ENCODE data around the gene BLACAT1.

Gene BLACAT1

DNA sequence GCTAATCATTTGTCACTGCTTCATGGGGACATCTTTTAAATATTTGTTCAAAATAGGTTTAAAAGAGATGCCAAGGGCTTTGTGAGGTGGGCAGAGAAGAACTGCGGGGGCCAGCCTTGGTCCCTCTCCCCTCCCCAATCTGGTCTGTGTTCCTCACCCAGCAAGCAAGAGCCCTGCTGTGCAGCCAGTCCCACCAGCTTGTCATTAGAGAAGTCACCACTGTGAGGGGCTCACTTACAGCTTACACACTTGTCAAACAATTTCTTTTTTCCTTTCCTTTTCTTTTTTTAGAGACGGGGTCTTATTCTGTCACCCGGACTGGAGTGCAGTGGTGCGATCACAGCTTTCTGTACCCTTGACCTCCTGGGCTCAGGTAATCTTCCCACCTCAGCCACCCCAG is 38.3 kb upstream of the BLACAT1 start:
- Histone ChIP-seq H4K20me1 (ENCODE audit: insufficient read depth, low read length) (peaks cover 3% of the 10 kb centered on the region), H3K4me3 (ENCODE audit: low read depth in 1 of 2, low read length in 2 of 2) (no peak overlapping the region), H3K4me2 (ENCODE audit: insufficient read depth, low read length) (no peak overlapping the region), H3K27me3 (ENCODE audit: insufficient read depth, low read length, poor library complexity) (peaks cover 38% of the 10 kb centered on the region), H3K79me2 (ENCODE audit: insufficient read depth, low read length) (no peaks in the 10 kb centered on the region), H3K9me3 (ENCODE audit: insufficient read depth, low read length, severe bottlenecking) (no peaks in the 10 kb centered on the region), H3K36me3 (ENCODE audit: insufficient read depth, low read length) (no peaks in the 10 kb centered on the region), H3K4me1 (ENCODE audit: insufficient read depth, low read length) (no peaks in the 10 kb centered on the region), H3K9ac (ENCODE audit: low read depth, low read length) (no peak overlapping the region), H3K27ac (ENCODE audit: low read length) (no peak overlapping the region), H2AFZ (ENCODE audit: low read depth, low read length) (no peak overlapping the region)
- no peak; the same call in 2 of the 3 replicates for ATAC-seq (ENCODE audit: insufficient read depth, low read depth)
- DNase-seq, result no peak
- TF ChIP-seq, protein P1, sequence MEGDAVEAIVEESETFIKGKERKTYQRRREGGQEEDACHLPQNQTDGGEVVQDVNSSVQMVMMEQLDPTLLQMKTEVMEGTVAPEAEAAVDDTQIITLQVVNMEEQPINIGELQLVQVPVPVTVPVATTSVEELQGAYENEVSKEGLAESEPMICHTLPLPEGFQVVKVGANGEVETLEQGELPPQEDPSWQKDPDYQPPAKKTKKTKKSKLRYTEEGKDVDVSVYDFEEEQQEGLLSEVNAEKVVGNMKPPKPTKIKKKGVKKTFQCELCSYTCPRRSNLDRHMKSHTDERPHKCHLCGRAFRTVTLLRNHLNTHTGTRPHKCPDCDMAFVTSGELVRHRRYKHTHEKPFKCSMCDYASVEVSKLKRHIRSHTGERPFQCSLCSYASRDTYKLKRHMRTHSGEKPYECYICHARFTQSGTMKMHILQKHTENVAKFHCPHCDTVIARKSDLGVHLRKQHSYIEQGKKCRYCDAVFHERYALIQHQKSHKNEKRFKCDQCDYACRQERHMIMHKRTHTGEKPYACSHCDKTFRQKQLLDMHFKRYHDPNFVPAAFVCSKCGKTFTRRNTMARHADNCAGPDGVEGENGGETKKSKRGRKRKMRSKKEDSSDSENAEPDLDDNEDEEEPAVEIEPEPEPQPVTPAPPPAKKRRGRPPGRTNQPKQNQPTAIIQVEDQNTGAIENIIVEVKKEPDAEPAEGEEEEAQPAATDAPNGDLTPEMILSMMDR (IDR thresholded peaks at IDR 0.05; ENCODE audit: borderline replicate concordance, extremely low read depth, low read length, poor library complexity, severe bottlenecking), result no peak
- no peak for TF ChIP-seq EZH2 (IDR thresholded peaks at IDR 0.05; ENCODE audit: borderline replicate concordance, low read depth, low read length, severe bottlenecking)

- ATAC-seq (ENCODE audit: insufficient read depth, low read depth) (no peak), DNase-seq (no peak)
- no peak overlapping the region for H3K9ac ChIP-seq (ENCODE audit: low read depth, low read length)
- no peaks in the 10 kb centered on the region for H3K4me1 ChIP-seq (ENCODE audit: insufficient read depth, low read length)
- peaks cover 41% of the 10 kb centered on the region for H3K27me3 ChIP-seq (ENCODE audit: insufficient read depth, low read length, poor library complexity)
- H3K27ac ChIP-seq (ENCODE audit: low read length), result no peak overlapping the region
- H3K4me2 ChIP-seq (ENCODE audit: insufficient read depth, low read length), result no peak overlapping the region
- H2AFZ ChIP-seq (ENCODE audit: low read depth, low read length), result no peak overlapping the region
- no peak for TF ChIP-seq EZH2 (IDR thresholded peaks at IDR 0.05; ENCODE audit: borderline replicate concordance, low read depth, low read length, severe bottlenecking)
- TF ChIP-seq, protein P1 (IDR thresholded peaks at IDR 0.05; ENCODE audit: borderline replicate concordance, extremely low read depth, low read length, poor library complexity, severe bottlenecking), result no peak
- no peak overlapping the region for H3K4me3 ChIP-seq (ENCODE audit: low read depth in 1 of 2, low read length in 2 of 2)
- peaks cover 3% of the 10 kb centered on the region for H4K20me1 ChIP-seq (ENCODE audit: insufficient read depth, low read length)
- H3K36me3 ChIP-seq (ENCODE audit: insufficient read depth, low read length), result no peaks in the 10 kb centered on the region
- no peaks in the 10 kb centered on the region for H3K9me3 ChIP-seq (ENCODE audit: insufficient read depth, low read length, severe bottlenecking)
- H3K79me2 ChIP-seq (ENCODE audit: insufficient read depth, low read length), result no peaks in the 10 kb centered on the region
Measured at GRCh38 chr1:205493241-205494085, 37.6 kb upstream of the BLACAT1 start.

DNA sequence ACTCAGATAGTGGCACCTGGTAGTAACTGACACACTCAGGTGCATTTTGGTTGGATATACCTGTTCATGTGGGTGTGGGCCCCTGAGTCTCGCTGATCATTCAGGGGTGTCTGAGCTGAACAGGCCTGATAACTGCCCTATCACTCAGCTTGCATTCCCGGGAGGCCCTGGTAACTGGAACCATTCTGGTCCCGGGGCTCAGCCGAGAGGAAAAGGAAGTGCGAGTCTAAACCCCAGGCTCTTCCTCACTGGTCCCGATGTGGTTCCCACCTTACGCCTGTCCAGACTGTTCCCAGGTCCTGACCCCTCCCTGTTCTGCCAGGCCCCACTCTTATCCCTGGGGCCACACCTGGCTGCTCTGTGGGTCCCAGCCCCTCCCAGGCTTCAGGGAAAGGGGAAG is 36.9 kb upstream of the BLACAT1 start:
- DNase-seq (no peak), ATAC-seq (ENCODE audit: insufficient read depth, low read depth) (no peak)
- Histone ChIP-seq H3K9ac (ENCODE audit: low read depth, low read length) (no peak overlapping the region), H3K4me2 (ENCODE audit: insufficient read depth, low read length) (no peak overlapping the region), H3K27ac (ENCODE audit: low read length) (no peak overlapping the region), H3K27me3 (ENCODE audit: insufficient read depth, low read length, poor library complexity) (peaks cover 41% of the 10 kb centered on the region), H2AFZ (ENCODE audit: low read depth, low read length) (no peak overlapping the region), H3K4me3 (ENCODE audit: low read depth in 1 of 2, low read length in 2 of 2) (no peak overlapping the region), H3K79me2 (ENCODE audit: insufficient read depth, low read length) (no peaks in the 10 kb centered on the region), H3K9me3 (ENCODE audit: insufficient read depth, low read length, severe bottlenecking) (no peaks in the 10 kb centered on the region), H3K4me1 (ENCODE audit: insufficient read depth, low read length) (no peaks in the 10 kb centered on the region), H3K36me3 (ENCODE audit: insufficient read depth, low read length) (no peaks in the 10 kb centered on the region), H4K20me1 (ENCODE audit: insufficient read depth, low read length) (peaks cover 3% of the 10 kb centered on the region)
- TF ChIP-seq EZH2 (IDR thresholded peaks at IDR 0.05; ENCODE audit: borderline replicate concordance, low read depth, low read length, severe bottlenecking), result no peak
- TF ChIP-seq, protein P1 (IDR thresholded peaks at IDR 0.05; ENCODE audit: borderline replicate concordance, extremely low read depth, low read length, poor library complexity, severe bottlenecking), result no peak
